K562 (cell line): ENCODE results near the gene CHST15. TPM values are rescaled to one million over a fixed set of nuclear protein-coding genes. Genes with fewer than 3 reads are reported as not detected.

ENCODE experiments used
- ATAC-seq: fragments of 200-7000 bp; cut with Tn5 transposase; 3 replicates; pipeline ENCODE4 v1.9.1; 2020; ENCODE audit warnings: moderate library complexity
- BruUV-seq: library from RNA; stranded (reverse); fragments of 400-500 nt; replicated peaks from 2 replicates; lab custom pipeline; 2021; lab: Mats Ljungman, UMichigan
- CTCF ChIA-PET: fragments of 300-600 bp; formaldehyde crosslinking; extraction: SDS; loops from one replicate; lab custom pipeline; 2021; ENCODE audit warnings: low intra/inter-chr PET ratio; lab: Yijun Ruan, JAX
- POLR2A ChIA-PET: fragments of 300-600, 350-650 bp; sonication (Branson Sonifier 250); formaldehyde crosslinking; extraction: SDS; loops from one replicate; lab custom pipeline; 2021; ENCODE audit warnings: antibody characterized with exemption, inconsistent platforms; lab: Yijun Ruan, JAX
- DNase-seq, 4 experiments: peaks; one replicate each; pipeline versions ENCODE4 v3.0.0 to v3.0.0-alpha.2; 2011 to 2018; ENCODE audit warnings: low spot score in 3 of 4, mixed read lengths in 3 of 4; ENCODE audit errors: extremely low read depth in 1 of 4
- FAIRE-seq: peaks from 2 replicates; lab custom pipeline; 2011; peaks lifted over from hg19 to GRCh38; lab: Jason Lieb, UNC
- H2AFZ ChIP-seq: 2 replicates; pipeline ENCODE4 v1.6.0; 2011; ENCODE audit warnings: low read depth, low read length, control low read depth, inconsistent platforms
- H3K27ac ChIP-seq: fragments of 200-600 bp; 3 replicates; pipeline ENCODE4 v1.8.0; 2011; ENCODE audit warnings: low read depth, mild to moderate bottlenecking, control low read depth, inconsistent platforms, low read length, moderate library complexity, mixed read lengths; ENCODE audit errors: extremely low read depth
- H3K27me3 ChIP-seq, 2 experiments: fragments of 300-600 bp in 1 of 2; 2 replicates in 1 of 2; 3 replicates in 1 of 2; pipeline versions ENCODE4 v1.6.0 to v1.8.0; 2011; ENCODE audit warnings: inconsistent platforms in 2 of 2, low read length in 2 of 2, mild to moderate bottlenecking in 1 of 2, mixed read lengths in 1 of 2, moderate library complexity in 1 of 2; ENCODE audit not compliant: control insufficient read depth in 2 of 2, insufficient read depth in 2 of 2
- H3K36me3 ChIP-seq: fragments of 300-600 bp; 3 replicates; pipeline ENCODE4 v1.8.0; 2011; ENCODE audit warnings: mild to moderate bottlenecking, low read length, inconsistent platforms; ENCODE audit not compliant: control insufficient read depth, insufficient read depth
- H3K4me1 ChIP-seq, 2 experiments: fragments of 200-600 bp in 1 of 2; replicated peaks in 1 of 2; 2 replicates in 1 of 2; 3 replicates in 1 of 2; pipeline versions ENCODE4 v1.5.1 to v1.8.0; 2011; ENCODE audit warnings: inconsistent platforms in 2 of 2, low read length in 2 of 2, mild to moderate bottlenecking in 1 of 2, mixed read lengths in 1 of 2, moderate library complexity in 1 of 2; ENCODE audit not compliant: control insufficient read depth in 2 of 2, insufficient read depth in 2 of 2
- H3K4me2 ChIP-seq: 2 replicates; pipeline ENCODE4 v1.6.1; 2011; ENCODE audit warnings: low read length, control low read depth, inconsistent platforms, mixed read lengths; ENCODE audit not compliant: insufficient read depth
- H3K4me3 ChIP-seq: fragments of 200-600 bp; sonication (generic), shearing (Covaris generic); 2 replicates; pipeline ENCODE4 v1.5.1; 2016; ENCODE audit warnings: control low read depth, inconsistent platforms
- H3K79me2 ChIP-seq: fragments of 200-600 bp; 3 replicates; pipeline ENCODE4 v1.8.0; 2011; ENCODE audit warnings: low read length, inconsistent platforms; ENCODE audit not compliant: control insufficient read depth, insufficient read depth
- H3K9ac ChIP-seq, 2 experiments: 2 replicates each; pipeline versions ENCODE4 v1.6.0 to v1.6.1; 2011; ENCODE audit warnings: low read depth in 2 of 2, low read length in 2 of 2, control low read depth in 1 of 2, inconsistent platforms in 1 of 2, mild to moderate bottlenecking in 1 of 2, mixed read lengths in 1 of 2; ENCODE audit not compliant: insufficient read depth in 1 of 2
- H3K9me1 ChIP-seq: one replicate; pipeline ENCODE4 v1.6.0; 2011; ENCODE audit warnings: inconsistent platforms, mild to moderate bottlenecking, low read length, moderate library complexity; ENCODE audit not compliant: control insufficient read depth, insufficient read depth
- H3K9me3 ChIP-seq: replicated peaks from 2 replicates; pipeline ENCODE4 v1.5.1; 2011; ENCODE audit warnings: low read depth, low read length, inconsistent platforms; ENCODE audit not compliant: control insufficient read depth, insufficient read depth
- H4K20me1 ChIP-seq: replicated peaks from 2 replicates; pipeline ENCODE4 v1.6.1; 2011; ENCODE audit warnings: low read length, inconsistent platforms, mixed read lengths; ENCODE audit not compliant: control insufficient read depth, insufficient read depth
- BMI1 ChIP-seq: fragments of 150-350 bp; IDR thresholded peaks from 2 replicates; pipeline ENCODE4 v1.6.1; 2014; ENCODE audit warnings: low read length
- EZH2 ChIP-seq: IDR thresholded peaks from 2 replicates; pipeline ENCODE4 v1.6.1; 2012; ENCODE audit warnings: low read depth, mild to moderate bottlenecking, inconsistent platforms, low read length, borderline replicate concordance
- HIVEP1 ChIP-seq: fragments of 250-450 bp; sonication (Bioruptor Pico); IDR thresholded peaks from 2 replicates; pipeline ENCODE4 v1.4.0; 2020; ENCODE audit warnings: mild to moderate bottlenecking
- KDM4B ChIP-seq, 2 experiments: fragments of 450-650 bp in 1 of 2; sonication (generic) in 1 of 2; IDR thresholded peaks; 2 replicates each; pipeline ENCODE4 v1.6.1; 2016 to 2017; ENCODE audit warnings: borderline replicate concordance in 2 of 2, antibody characterized with exemption in 1 of 2, low read depth in 1 of 2, mild to moderate bottlenecking in 1 of 2
- MCM2 ChIP-seq: fragments of 450-650 bp; IDR thresholded peaks from 2 replicates; pipeline ENCODE4 v1.6.1; 2017; ENCODE audit warnings: low read depth, mild to moderate bottlenecking
- MXI1 ChIP-seq: IDR thresholded peaks from 2 replicates; pipeline ENCODE4 v1.6.1; 2011; ENCODE audit warnings: low read depth, mild to moderate bottlenecking, improper control_type of control experiment, low read length
- MYNN ChIP-seq, 2 experiments: sonication (generic); formaldehyde crosslinking in 1 of 2; IDR thresholded peaks; 2 replicates each; pipeline versions ENCODE4 v1.5.0 to v1.6.1; 2016 to 2020; ENCODE audit warnings: antibody characterized with exemption in 1 of 2, missing genetic modification reagents in 1 of 2
- RB1 ChIP-seq: fragments of 450-650 bp; IDR thresholded peaks from 2 replicates; pipeline ENCODE4 v1.6.1; 2017; ENCODE audit warnings: low read depth, mild to moderate bottlenecking
- RBM25 ChIP-seq: fragments of 200-400 bp; formaldehyde crosslinking; IDR thresholded peaks from 2 replicates; pipeline ENCODE4 v1.6.1; 2018; ENCODE audit warnings: low read length, low read depth, moderate library complexity; ENCODE audit not compliant: severe bottlenecking
- REST ChIP-seq, 2 experiments: fragments of 450-650 bp; formaldehyde crosslinking in 1 of 2; IDR thresholded peaks; 2 replicates each; pipeline versions ENCODE4 v1.4.0 to v1.6.1; 2014 to 2020; ENCODE audit warnings: mild to moderate bottlenecking in 2 of 2, borderline replicate concordance in 1 of 2, low read depth in 1 of 2
- SMARCA5 ChIP-seq: fragments of 450-650 bp; IDR thresholded peaks from 2 replicates; pipeline ENCODE4 v1.6.1; 2016
- THRA ChIP-seq: fragments of 450-650 bp; IDR thresholded peaks from 2 replicates; pipeline ENCODE4 v1.6.1; 2017; ENCODE audit warnings: mild to moderate bottlenecking, moderate library complexity
- ZNF224 ChIP-seq: sonication (generic); formaldehyde crosslinking; IDR thresholded peaks from 2 replicates; pipeline ENCODE4 v1.8.0; 2022; ENCODE audit warnings: mild to moderate bottlenecking, missing genetic modification reagents
- WGBS: fragments of 100-300 bp; shearing (Covaris generic); methylation state at CpG from one replicate; pipeline ENCODE4 v1.1.6; 2016; ENCODE audit warnings: low coverage, mixed read lengths; ENCODE audit not compliant: insufficient coverage; ENCODE audit errors: missing lambda C conversion rate; 5-methylcytosine and 5-hydroxymethylcytosine counted together
- in situ Hi-C: fragments of 300-500 bp; cut with MboI; formaldehyde crosslinking; loops from 4 replicates; pipeline ENCODE4 v1.15.0; 2018; ENCODE audit warnings: inconsistent platforms, mixed read lengths
- intact Hi-C: fragments of 100-400 bp; cut with micrococcal nuclease; formaldehyde crosslinking; loops from 2 replicates; pipeline ENCODE4 v1.14.2; 2022
- polyA plus RNA-seq, 8 experiments: library from polyadenylated mRNA; depleted of rRNA in 4 of 8; stranded (reverse) in 5 of 8; unstranded in 3 of 8; fragments of >200 nt; fragmentation: Nextera tagmentation in 2 of 8; fragmentation: Illumina TruSeq in 1 of 8; extraction: Ambion mirVana in 2 of 8; extraction: Trizol in 1 of 8; gene quantifications; 2 replicates each; pipeline versions ENCODE4 v1.2.1 to v1.2.3, GENCODE V29; 2011 to 2014; ENCODE audit warnings: inconsistent platforms in 1 of 8, missing spikeins in 1 of 8
- total RNA-seq, 7 experiments: library from RNA; depleted of rRNA in 6 of 7; stranded (reverse); fragments of >200 nt in 6 of 7; fragmentation: Illumina TruSeq in 2 of 7; extraction: Trizol in 2 of 7; gene quantifications; 2 replicates each; pipeline versions ENCODE4 v1.2.1 to v1.2.3, GENCODE V29; 2011 to 2021; ENCODE audit warnings: low replicate concordance in 1 of 7

CHST15 gene
- total and polyA plus RNA-seq, 9 of the 15 experiments (the other 6 are each of a cell fraction or from before 2014, with no cell fraction given): 0.04 to 0.16 (median 0.08) TPM

GRCh38 chr10:124043310-124044142 is 49.9 kb downstream of the CHST15 start:
- Histone ChIP-seq H3K36me3 (no peaks in the 10 kb centered on the region), H3K4me1 (peaks cover 0 to 3% of the 10 kb centered on the region in 2 experiments; a peak in 1 of 5 replicates), H3K4me3 (no peak overlapping the region), H2AFZ (no peak overlapping the region), H4K20me1 (no peaks in the 10 kb centered on the region; the same call in 1 of the 2 replicates), H3K27ac (no peak overlapping the region), H3K4me2 (no peak overlapping the region), H3K9ac (no peak overlapping the region), H3K9me1 (no peaks in the 10 kb centered on the region), H3K9me3 (no peaks in the 10 kb centered on the region), H3K79me2 (no peaks in the 10 kb centered on the region), H3K27me3 (peaks cover 6 to 39% of the 10 kb centered on the region in 2 experiments; a peak in 3 of 5 replicates)
- ChIA-PET POLR2A (interaction anchor here (0.5 kb wide), 1 partner anchor 42 kb away, joined by 3 read pairs; no protein-coding TSS in a partner anchor), CTCF (no interaction called here)
- no TSS peak for BruUV-seq
- ATAC-seq (no peak), DNase-seq (no peak), FAIRE-seq (no peak)
- in situ Hi-C loops: no loop called here
- 2% methylated on average over 8 of the region's 12 CpGs for WGBS
- intact Hi-C loops: no loop called here
- TF ChIP-seq MYNN (IDR thresholded peaks at IDR 0.05) (no peak), MYNN (CRISPR knock-in tag; IDR thresholded peaks at IDR 0.05) (no peak), SMARCA5 (no peak), MXI1 (no peak), ZNF224 (CRISPR knock-in tag) (no peak), HIVEP1 (CRISPR knock-in tag) (no peak), RB1 (no peak), KDM4B (IDR thresholded peaks at IDR 0.05; ENCODE audit: borderline replicate concordance in 2 of 2, low read depth in 1 of 2) (no peak), EZH2 (no peak), MCM2 (no peak), REST (IDR thresholded peaks at IDR 0.05; ENCODE audit: borderline replicate concordance) (no peak), REST (CRISPR knock-in tag; IDR thresholded peaks at IDR 0.05; ENCODE audit: low read depth) (no peak), BMI1 (no peak), THRA (no peak), RBM25 (no peak)
